GM08714 (cell line): Measurements from ENCODE around the gene ZNF516.
A peak's percentile ranks its signal among the peaks of the same experiment; 100 is the strongest.

Experiments
- H3K4me3 ChIP-seq: fragments of 200-500 bp; sonication (Bioruptor generic); 2 replicates; pipeline ENCODE4 v1.5.1; 2014; ENCODE audit warnings: mild to moderate bottlenecking, low read length, inconsistent platforms
- ZNF274 ChIP-seq: IDR thresholded peaks from 2 replicates; pipeline ENCODE4 v1.6.1; 2012; ENCODE audit warnings: mild to moderate bottlenecking, low read depth, low read length

Gene ZNF516

GRCh38 chr18:76454418-76454817, 40.6 kb downstream of the ZNF516 start:
- no peak overlapping the region for H3K4me3 ChIP-seq
- TF ChIP-seq ZNF274: no peak

- H3K4me3 ChIP-seq: no peak overlapping the region
- TF ChIP-seq ZNF274: no peak
Measured at GRCh38 chr18:76453932-76454331, 41.1 kb downstream of the ZNF516 start.

- TF ChIP-seq ZNF274: no peak
- H3K4me3 ChIP-seq: no peak overlapping the region
Measured at GRCh38 chr18:76453057-76453561, 41.9 kb downstream of the ZNF516 start.

GRCh38 chr18:76452357-76452756, 42.7 kb downstream of the ZNF516 start:
- TF ChIP-seq ZNF274: no peak
- H3K4me3 ChIP-seq: no peak overlapping the region; the same call in 1 of the 2 replicates

- no peak for TF ChIP-seq ZNF274
- peak overlapping the region; percentile 58; the same call in 1 of the 2 replicates for H3K4me3 ChIP-seq
Measured at GRCh38 chr18:76451396-76452331, 43.4 kb downstream of the ZNF516 start.

- H3K4me3 ChIP-seq: peak overlapping the region; percentile 58; the same call in 1 of the 2 replicates
- TF ChIP-seq ZNF274: no peak
Measured at GRCh38 chr18:76450452-76451395, 44.3 kb downstream of the ZNF516 start.

GRCh38 chr18:76449111-76449453, 46.0 kb downstream of the ZNF516 start:
- no peak overlapping the region for H3K4me3 ChIP-seq
- TF ChIP-seq ZNF274: no peak

- TF ChIP-seq ZNF274: no peak
- H3K4me3 ChIP-seq: no peak overlapping the region
Measured at GRCh38 chr18:76448256-76449110, 46.6 kb downstream of the ZNF516 start.

GRCh38 chr18:76447258-76447890, 47.7 kb downstream of the ZNF516 start:
- no peak for TF ChIP-seq ZNF274
- H3K4me3 ChIP-seq: no peak overlapping the region

- H3K4me3 ChIP-seq: no peak overlapping the region
- TF ChIP-seq ZNF274: no peak
Measured at GRCh38 chr18:76446321-76447257, 48.5 kb downstream of the ZNF516 start.

GRCh38 chr18:76445741-76446232, 49.3 kb downstream of the ZNF516 start:
- TF ChIP-seq ZNF274: no peak
- H3K4me3 ChIP-seq: no peak overlapping the region

- H3K4me3 ChIP-seq: no peak overlapping the region
- TF ChIP-seq ZNF274: no peak
Measured at GRCh38 chr18:76445275-76445674, 49.8 kb downstream of the ZNF516 start.
